Epithelial cell of proximal tubule (primary cell): ENCODE measurements around the gene MYO3A. TPM values are rescaled to one million over a fixed set of nuclear protein-coding genes. Genes with fewer than 3 reads are reported as not detected.

Source experiments
- DNase-seq: peaks from one replicate; pipeline ENCODE4 v3.0.0-alpha.2; 2011; ENCODE audit warnings: low read depth
- H3K4me3 ChIP-seq: 2 replicates; pipeline ENCODE4 v1.5.1; 2011; ENCODE audit warnings: low read depth, mild to moderate bottlenecking, low read length
- total RNA-seq: library from RNA; depleted of rRNA; stranded (reverse); fragments of >200 nt; gene quantifications from 2 replicates; pipeline ENCODE4 v1.2.3, GENCODE V29; 2015
- TF ChIP-seq, protein P1 (sequence below): conservative IDR thresholded peaks from 2 replicates; pipeline ENCODE4 v1.5.1; 2012; ENCODE audit warnings: low read depth, mild to moderate bottlenecking, low read length

The MYO3A gene
- total RNA-seq, 1 donor from 2014 or later, result 5.0 TPM

DNA sequence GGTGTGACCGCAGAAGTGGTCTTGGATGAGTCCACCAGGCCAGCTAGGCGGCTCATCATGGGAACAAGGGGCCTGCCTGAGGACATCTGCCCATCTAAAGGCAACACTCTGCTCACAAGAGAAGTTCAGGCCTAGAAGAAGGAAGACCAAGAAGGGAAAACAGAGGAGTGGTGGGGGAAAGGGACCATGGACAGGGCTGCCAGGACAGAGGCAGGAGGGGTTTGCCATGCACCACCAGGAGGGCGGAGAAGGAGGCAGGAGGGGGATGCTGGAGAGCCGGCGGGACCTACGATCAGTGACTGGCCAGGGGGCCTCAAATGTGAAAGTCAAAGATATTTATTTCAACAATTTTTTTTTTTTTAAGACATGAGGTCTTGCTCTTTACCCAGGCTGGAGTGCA lies 315.7 kb downstream of the MYO3A start:
- no peak overlapping the region for H3K4me3 ChIP-seq
- DNase-seq, result no peak
- TF ChIP-seq, protein P1, sequence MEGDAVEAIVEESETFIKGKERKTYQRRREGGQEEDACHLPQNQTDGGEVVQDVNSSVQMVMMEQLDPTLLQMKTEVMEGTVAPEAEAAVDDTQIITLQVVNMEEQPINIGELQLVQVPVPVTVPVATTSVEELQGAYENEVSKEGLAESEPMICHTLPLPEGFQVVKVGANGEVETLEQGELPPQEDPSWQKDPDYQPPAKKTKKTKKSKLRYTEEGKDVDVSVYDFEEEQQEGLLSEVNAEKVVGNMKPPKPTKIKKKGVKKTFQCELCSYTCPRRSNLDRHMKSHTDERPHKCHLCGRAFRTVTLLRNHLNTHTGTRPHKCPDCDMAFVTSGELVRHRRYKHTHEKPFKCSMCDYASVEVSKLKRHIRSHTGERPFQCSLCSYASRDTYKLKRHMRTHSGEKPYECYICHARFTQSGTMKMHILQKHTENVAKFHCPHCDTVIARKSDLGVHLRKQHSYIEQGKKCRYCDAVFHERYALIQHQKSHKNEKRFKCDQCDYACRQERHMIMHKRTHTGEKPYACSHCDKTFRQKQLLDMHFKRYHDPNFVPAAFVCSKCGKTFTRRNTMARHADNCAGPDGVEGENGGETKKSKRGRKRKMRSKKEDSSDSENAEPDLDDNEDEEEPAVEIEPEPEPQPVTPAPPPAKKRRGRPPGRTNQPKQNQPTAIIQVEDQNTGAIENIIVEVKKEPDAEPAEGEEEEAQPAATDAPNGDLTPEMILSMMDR, result no peak

DNA sequence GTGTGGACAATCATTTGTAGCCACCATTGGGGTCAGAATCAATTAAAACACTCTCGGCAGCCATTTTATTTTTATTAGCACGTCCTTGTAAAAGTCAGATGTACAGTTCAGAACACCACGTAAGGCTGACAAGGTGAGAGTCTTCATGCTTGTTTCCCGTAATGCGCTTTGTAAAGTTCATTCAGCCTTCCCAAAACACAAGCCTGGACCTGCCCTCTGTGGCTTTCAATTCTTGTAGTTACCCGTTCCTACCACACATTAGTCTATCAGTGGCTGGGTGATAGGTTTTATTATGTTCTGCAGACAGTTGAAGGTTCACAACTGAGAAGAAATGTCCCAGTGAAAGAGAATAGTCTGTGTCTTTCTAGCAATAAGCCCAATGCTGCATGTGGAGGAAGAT lies 317.9 kb downstream of the MYO3A start:
- H3K4me3 ChIP-seq, result no peak overlapping the region
- TF ChIP-seq, protein P1, result no peak
- DNase-seq, result no peak

DNA sequence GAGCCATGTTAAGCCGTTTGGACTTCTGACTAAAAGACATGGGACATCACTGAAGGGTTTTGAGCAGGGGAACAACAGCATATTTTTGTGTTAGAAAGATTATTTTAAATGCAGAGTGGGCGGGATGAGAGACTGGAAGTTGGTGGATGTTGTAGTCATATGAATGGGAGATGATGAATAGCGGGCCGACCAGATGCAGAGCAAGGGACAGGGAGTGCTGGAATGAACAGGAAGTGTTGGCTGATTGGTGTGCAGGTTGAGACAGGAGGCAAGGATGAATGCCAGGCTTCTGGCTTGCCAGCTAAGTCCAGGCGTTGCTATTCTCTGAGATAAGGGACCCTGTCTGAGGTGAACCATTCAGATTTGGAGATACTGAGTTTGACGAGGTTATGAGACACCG lies 320.6 kb downstream of the MYO3A start:
- TF ChIP-seq, protein P1, result no peak
- no peak for DNase-seq
- no peak overlapping the region for H3K4me3 ChIP-seq

DNA sequence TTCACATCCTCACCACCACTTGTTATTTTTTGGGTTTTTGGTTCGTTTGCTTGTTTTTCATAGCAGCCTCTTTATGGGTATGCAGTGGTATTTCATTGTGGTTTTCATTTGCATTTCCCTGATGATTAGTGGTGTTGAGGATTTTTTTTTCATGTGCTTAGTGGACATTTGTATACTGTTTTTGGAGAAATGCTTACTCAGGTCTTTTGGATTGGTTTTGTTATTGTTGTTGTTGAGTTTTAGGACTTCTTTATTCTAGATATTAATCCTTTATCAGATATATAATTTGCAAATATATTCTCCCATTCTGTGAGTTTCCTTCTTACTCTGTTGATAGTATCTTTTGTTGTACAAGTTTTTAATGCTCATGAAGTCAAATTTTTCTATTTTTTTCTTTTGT lies 325.3 kb downstream of the MYO3A start:
- no peak for DNase-seq
- TF ChIP-seq, protein P1, result no peak

More for the DNA sequence above, 325.3 kb downstream of the MYO3A start:
- H3K4me3 ChIP-seq, result no peak overlapping the region
